Measurements from ENCODE around the gene CHRM2. TPM values are rescaled to one million over a fixed set of nuclear protein-coding genes. Genes with fewer than 3 reads are reported as not detected.

Gene CHRM2
- total RNA-seq, 1 experiment from 2014 or later, result not detected

DNA sequence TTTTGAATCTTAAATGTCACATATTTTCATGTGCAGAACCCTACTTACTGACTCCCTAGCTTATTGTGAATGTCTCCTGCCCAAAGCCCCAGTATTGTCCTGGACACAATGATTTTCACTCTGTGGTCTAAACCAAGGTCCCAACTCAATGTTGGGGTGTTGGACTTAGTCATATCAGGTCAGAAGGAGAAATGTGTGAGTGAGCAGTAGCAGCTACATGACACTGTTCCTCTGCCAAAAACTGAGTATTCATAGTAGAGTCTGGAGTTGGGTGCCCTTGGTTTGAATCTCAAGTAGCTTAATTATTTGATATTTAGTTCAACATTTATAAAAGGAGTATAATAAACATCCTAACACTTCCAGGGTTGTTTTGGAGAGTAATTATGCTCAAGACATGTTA, 141.0 kb downstream of the CHRM2 start:
- ATAC-seq (no peak), DNase-seq (ENCODE audit: low read depth, low spot score) (no peak)
- Histone ChIP-seq H3K9ac (ENCODE audit: low read length) (no peak overlapping the region), H3K4me2 (ENCODE audit: low read length) (no peak overlapping the region), H3K27ac (ENCODE audit: low read depth, low read length) (no peak overlapping the region), H4K20me1 (ENCODE audit: insufficient read depth) (no peaks in the 10 kb centered on the region), H3K9me3 (ENCODE audit: control insufficient read depth in 1 of 2, insufficient read depth in 1 of 2, low read depth in 1 of 2, low read length in 2 of 2) (peaks cover 12 to 16% of the 10 kb centered on the region in 2 experiments; a peak in 3 of 4 replicates), H3K36me3 (ENCODE audit: control insufficient read depth in 1 of 2, insufficient read depth in 2 of 2, low read length in 2 of 2) (no peaks in the 10 kb centered on the region), H3K9me2 (ENCODE audit: insufficient read depth) (no peaks in the 10 kb centered on the region), H3K79me2 (ENCODE audit: insufficient read depth, low read length) (no peaks in the 10 kb centered on the region), H2AFZ (ENCODE audit: low read depth, low read length, poor library complexity, severe bottlenecking) (no peak overlapping the region), H3K4me1 (ENCODE audit: control insufficient read depth in 1 of 2, insufficient read depth in 2 of 2, low read length in 2 of 2) (no peaks in the 10 kb centered on the region), H3K4me3 (replicated peaks in 1 of 2; ENCODE audit: low read depth in 1 of 2, low read length in 2 of 2) (no peak overlapping the region), H3K27me3 (ENCODE audit: insufficient read depth, low read length) (no peaks in the 10 kb centered on the region)
- no TSS peak for BruUV-seq (replicated peaks)
- ChIA-PET RAD21 (ENCODE audit: low non-redundant PET in 1 of 2, low total read pairs in 2 of 2, uncharacterized antibody in 2 of 2, unreplicated experiment in 2 of 2) (no interaction called here), POLR2A (no interaction called here), CTCF (no interaction called here)
- intact Hi-C loops (cut with micrococcal nuclease), result no loop called here
- TF ChIP-seq, protein P1, sequence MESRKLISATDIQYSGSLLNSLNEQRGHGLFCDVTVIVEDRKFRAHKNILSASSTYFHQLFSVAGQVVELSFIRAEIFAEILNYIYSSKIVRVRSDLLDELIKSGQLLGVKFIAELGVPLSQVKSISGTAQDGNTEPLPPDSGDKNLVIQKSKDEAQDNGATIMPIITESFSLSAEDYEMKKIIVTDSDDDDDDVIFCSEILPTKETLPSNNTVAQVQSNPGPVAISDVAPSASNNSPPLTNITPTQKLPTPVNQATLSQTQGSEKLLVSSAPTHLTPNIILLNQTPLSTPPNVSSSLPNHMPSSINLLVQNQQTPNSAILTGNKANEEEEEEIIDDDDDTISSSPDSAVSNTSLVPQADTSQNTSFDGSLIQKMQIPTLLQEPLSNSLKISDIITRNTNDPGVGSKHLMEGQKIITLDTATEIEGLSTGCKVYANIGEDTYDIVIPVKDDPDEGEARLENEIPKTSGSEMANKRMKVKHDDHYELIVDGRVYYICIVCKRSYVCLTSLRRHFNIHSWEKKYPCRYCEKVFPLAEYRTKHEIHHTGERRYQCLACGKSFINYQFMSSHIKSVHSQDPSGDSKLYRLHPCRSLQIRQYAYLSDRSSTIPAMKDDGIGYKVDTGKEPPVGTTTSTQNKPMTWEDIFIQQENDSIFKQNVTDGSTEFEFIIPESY (IDR thresholded peaks at IDR 0.05; ENCODE audit: extremely low read depth, insufficient replicate concordance, low read length), result no peak
- TF ChIP-seq ZNF274 (IDR thresholded peaks at IDR 0.05; ENCODE audit: low read depth, low read length) (no peak), CEBPB (IDR thresholded peaks at IDR 0.05; ENCODE audit: low read depth) (no peak)

DNA sequence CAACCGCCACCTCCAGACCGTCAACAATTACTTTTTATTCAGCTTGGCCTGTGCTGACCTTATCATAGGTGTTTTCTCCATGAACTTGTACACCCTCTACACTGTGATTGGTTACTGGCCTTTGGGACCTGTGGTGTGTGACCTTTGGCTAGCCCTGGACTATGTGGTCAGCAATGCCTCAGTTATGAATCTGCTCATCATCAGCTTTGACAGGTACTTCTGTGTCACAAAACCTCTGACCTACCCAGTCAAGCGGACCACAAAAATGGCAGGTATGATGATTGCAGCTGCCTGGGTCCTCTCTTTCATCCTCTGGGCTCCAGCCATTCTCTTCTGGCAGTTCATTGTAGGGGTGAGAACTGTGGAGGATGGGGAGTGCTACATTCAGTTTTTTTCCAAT, 146.6 kb downstream of the CHRM2 start:
- no peak overlapping the region for H3K9ac ChIP-seq (ENCODE audit: low read length)
- no peaks in the 10 kb centered on the region for H3K36me3 ChIP-seq (ENCODE audit: control insufficient read depth in 1 of 2, insufficient read depth in 2 of 2, low read length in 2 of 2)
- H3K4me2 ChIP-seq (ENCODE audit: low read length), result no peak overlapping the region
- TF ChIP-seq, protein P2, sequence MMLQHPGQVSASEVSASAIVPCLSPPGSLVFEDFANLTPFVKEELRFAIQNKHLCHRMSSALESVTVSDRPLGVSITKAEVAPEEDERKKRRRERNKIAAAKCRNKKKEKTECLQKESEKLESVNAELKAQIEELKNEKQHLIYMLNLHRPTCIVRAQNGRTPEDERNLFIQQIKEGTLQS (IDR thresholded peaks at IDR 0.05), result no peak
- TF ChIP-seq EZH2phosphoT487 (IDR thresholded peaks at IDR 0.05; ENCODE audit: borderline replicate concordance) (no peak), ZNF274 (IDR thresholded peaks at IDR 0.05; ENCODE audit: low read depth, low read length) (no peak), POLR2AphosphoS5 (IDR thresholded peaks at IDR 0.05; ENCODE audit: low read depth, low read length) (no peak), EZH2 (IDR thresholded peaks at IDR 0.05) (no peak), CBX3 (IDR thresholded peaks at IDR 0.05; ENCODE audit: low read depth) (no peak), RAD21 (IDR thresholded peaks at IDR 0.05; ENCODE audit: low read depth) (no peak), SRF (IDR thresholded peaks at IDR 0.05; ENCODE audit: low read depth) (no peak)
- TF ChIP-seq, protein P3, sequence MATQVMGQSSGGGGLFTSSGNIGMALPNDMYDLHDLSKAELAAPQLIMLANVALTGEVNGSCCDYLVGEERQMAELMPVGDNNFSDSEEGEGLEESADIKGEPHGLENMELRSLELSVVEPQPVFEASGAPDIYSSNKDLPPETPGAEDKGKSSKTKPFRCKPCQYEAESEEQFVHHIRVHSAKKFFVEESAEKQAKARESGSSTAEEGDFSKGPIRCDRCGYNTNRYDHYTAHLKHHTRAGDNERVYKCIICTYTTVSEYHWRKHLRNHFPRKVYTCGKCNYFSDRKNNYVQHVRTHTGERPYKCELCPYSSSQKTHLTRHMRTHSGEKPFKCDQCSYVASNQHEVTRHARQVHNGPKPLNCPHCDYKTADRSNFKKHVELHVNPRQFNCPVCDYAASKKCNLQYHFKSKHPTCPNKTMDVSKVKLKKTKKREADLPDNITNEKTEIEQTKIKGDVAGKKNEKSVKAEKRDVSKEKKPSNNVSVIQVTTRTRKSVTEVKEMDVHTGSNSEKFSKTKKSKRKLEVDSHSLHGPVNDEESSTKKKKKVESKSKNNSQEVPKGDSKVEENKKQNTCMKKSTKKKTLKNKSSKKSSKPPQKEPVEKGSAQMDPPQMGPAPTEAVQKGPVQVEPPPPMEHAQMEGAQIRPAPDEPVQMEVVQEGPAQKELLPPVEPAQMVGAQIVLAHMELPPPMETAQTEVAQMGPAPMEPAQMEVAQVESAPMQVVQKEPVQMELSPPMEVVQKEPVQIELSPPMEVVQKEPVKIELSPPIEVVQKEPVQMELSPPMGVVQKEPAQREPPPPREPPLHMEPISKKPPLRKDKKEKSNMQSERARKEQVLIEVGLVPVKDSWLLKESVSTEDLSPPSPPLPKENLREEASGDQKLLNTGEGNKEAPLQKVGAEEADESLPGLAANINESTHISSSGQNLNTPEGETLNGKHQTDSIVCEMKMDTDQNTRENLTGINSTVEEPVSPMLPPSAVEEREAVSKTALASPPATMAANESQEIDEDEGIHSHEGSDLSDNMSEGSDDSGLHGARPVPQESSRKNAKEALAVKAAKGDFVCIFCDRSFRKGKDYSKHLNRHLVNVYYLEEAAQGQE (IDR thresholded peaks at IDR 0.05; ENCODE audit: low read depth), result no peak
- no peaks in the 10 kb centered on the region for H3K27me3 ChIP-seq (ENCODE audit: insufficient read depth, low read length)
- H3K27ac ChIP-seq (ENCODE audit: low read depth, low read length), result no peak overlapping the region
- peaks cover 0 to 20% of the 10 kb centered on the region in 2 experiments; a peak in 3 of 4 replicates for H3K9me3 ChIP-seq (ENCODE audit: control insufficient read depth in 1 of 2, insufficient read depth in 1 of 2, low read depth in 1 of 2, low read length in 2 of 2)
- H3K9me2 ChIP-seq (ENCODE audit: insufficient read depth), result no peaks in the 10 kb centered on the region
- H3K4me3 ChIP-seq (replicated peaks in 1 of 2; ENCODE audit: low read depth in 1 of 2, low read length in 2 of 2), result no peak overlapping the region
- no peaks in the 10 kb centered on the region for H4K20me1 ChIP-seq (ENCODE audit: insufficient read depth)
- intact Hi-C loops (cut with micrococcal nuclease), result no loop called here
- POLR2A ChIA-PET, result no interaction called here
- DNase-seq (ENCODE audit: low read depth, low spot score) (no peak), ATAC-seq (no peak)
- no TSS peak for BruUV-seq (replicated peaks)
- no peaks in the 10 kb centered on the region for H3K79me2 ChIP-seq (ENCODE audit: insufficient read depth, low read length)
- H3K4me1 ChIP-seq (ENCODE audit: control insufficient read depth in 1 of 2, insufficient read depth in 2 of 2, low read length in 2 of 2), result no peaks in the 10 kb centered on the region
- RAD21 ChIA-PET (ENCODE audit: low non-redundant PET in 1 of 2, low total read pairs in 2 of 2, uncharacterized antibody in 2 of 2, unreplicated experiment in 2 of 2), result no interaction called here
- CTCF ChIA-PET, result no interaction called here
- no peak overlapping the region for H2AFZ ChIP-seq (ENCODE audit: low read depth, low read length, poor library complexity, severe bottlenecking)
